ENCODE results near the gene MDFIC.

Gene MDFIC

GRCh38 chr7:114988755-114989375, 67.0 kb downstream of the MDFIC start:
- in situ Hi-C loops (cut with MboI; ENCODE audit: low sequenced_read_pairs) = no loop called here

GRCh38 chr7:114989531-114989930, 67.6 kb downstream of the MDFIC start:
- in situ Hi-C loops (cut with MboI; ENCODE audit: low sequenced_read_pairs) = no loop called here

- in situ Hi-C loops (cut with MboI; ENCODE audit: low sequenced_read_pairs) = no loop called here
Observed at GRCh38 chr7:114997487-114998404, 75.9 kb downstream of the MDFIC start.

GRCh38 chr7:115004121-115004520, 82.2 kb downstream of the MDFIC start:
- in situ Hi-C loops (cut with MboI; ENCODE audit: low sequenced_read_pairs) = no loop called here

- in situ Hi-C loops (cut with MboI; ENCODE audit: low sequenced_read_pairs) = no loop called here
Observed at GRCh38 chr7:115005251-115005650, 83.4 kb downstream of the MDFIC start.

GRCh38 chr7:115005953-115006352, 84.1 kb downstream of the MDFIC start:
- in situ Hi-C loops (cut with MboI; ENCODE audit: low sequenced_read_pairs) = no loop called here

GRCh38 chr7:115007751-115008150, 85.9 kb downstream of the MDFIC start:
- in situ Hi-C loops (cut with MboI; ENCODE audit: low sequenced_read_pairs) = no loop called here

GRCh38 chr7:115008465-115009114, 86.7 kb downstream of the MDFIC start:
- in situ Hi-C loops (cut with MboI; ENCODE audit: low sequenced_read_pairs) = no loop called here

GRCh38 chr7:115009139-115009538, 87.2 kb downstream of the MDFIC start:
- in situ Hi-C loops (cut with MboI; ENCODE audit: low sequenced_read_pairs) = no loop called here

GRCh38 chr7:115009736-115010440, 88.0 kb downstream of the MDFIC start:
- in situ Hi-C loops (cut with MboI; ENCODE audit: low sequenced_read_pairs) = no loop called here

- in situ Hi-C loops (cut with MboI; ENCODE audit: low sequenced_read_pairs) = no loop called here
Observed at GRCh38 chr7:115010441-115010820, 88.5 kb downstream of the MDFIC start.

GRCh38 chr7:115013886-115014285, 92.0 kb downstream of the MDFIC start:
- in situ Hi-C loops (cut with MboI; ENCODE audit: low sequenced_read_pairs) = no loop called here

GRCh38 chr7:115014794-115015193, 92.9 kb downstream of the MDFIC start:
- in situ Hi-C loops (cut with MboI; ENCODE audit: low sequenced_read_pairs) = no loop called here

GRCh38 chr7:115015619-115016018, 93.7 kb downstream of the MDFIC start:
- in situ Hi-C loops (cut with MboI; ENCODE audit: low sequenced_read_pairs) = no loop called here

- in situ Hi-C loops (cut with MboI; ENCODE audit: low sequenced_read_pairs) = no loop called here
Observed at GRCh38 chr7:115019882-115020605, 98.2 kb downstream of the MDFIC start.

GRCh38 chr7:115023219-115023618, 101.3 kb downstream of the MDFIC start:
- in situ Hi-C loops (cut with MboI; ENCODE audit: low sequenced_read_pairs) = no loop called here

GRCh38 chr7:115024276-115024675, 102.4 kb downstream of the MDFIC start:
- in situ Hi-C loops (cut with MboI; ENCODE audit: low sequenced_read_pairs) = no loop called here

GRCh38 chr7:115032715-115033703, 111.1 kb downstream of the MDFIC start:
- in situ Hi-C loops (cut with MboI; ENCODE audit: low sequenced_read_pairs) = no loop called here

GRCh38 chr7:115033917-115034459, 112.1 kb downstream of the MDFIC start:
- in situ Hi-C loops (cut with MboI; ENCODE audit: low sequenced_read_pairs) = no loop called here
